ENCODE measurements around the gene SURF1.
"Not testable (repeated sequence)": the region's sequence is repeated elsewhere in the genome, so short reads cannot be mapped to it uniquely, and the experiment has no call there.

The SURF1 gene

GRCh38 chr9:133383438-133383837 is 27.2 kb upstream of the SURF1 start:
- H3K4me3 ChIP-seq (ENCODE audit: low read depth, low read length): no peak overlapping the region
- TF ChIP-seq CTCF (IDR thresholded peaks at IDR 0.05; ENCODE audit: low read depth, low read length): no peak

- TF ChIP-seq CTCF (IDR thresholded peaks at IDR 0.05; ENCODE audit: low read depth, low read length): no peak
Measured at GRCh38 chr9:133382507-133383141, 26.3 kb upstream of the SURF1 start.

GRCh38 chr9:133380734-133381133 is 24.4 kb upstream of the SURF1 start:
- H3K4me3 ChIP-seq (ENCODE audit: low read depth, low read length): no peak overlapping the region
- no peak for TF ChIP-seq CTCF (IDR thresholded peaks at IDR 0.05; ENCODE audit: low read depth, low read length)

More at GRCh38 chr9:133382507-133383141, 26.3 kb upstream of the SURF1 start:
- H3K4me3 ChIP-seq (ENCODE audit: low read depth, low read length): no peak overlapping the region

- no peak for TF ChIP-seq CTCF (IDR thresholded peaks at IDR 0.05; ENCODE audit: low read depth, low read length)
- H3K4me3 ChIP-seq (ENCODE audit: low read depth, low read length): no peak overlapping the region
Measured at GRCh38 chr9:133379153-133380086, 23.1 kb upstream of the SURF1 start.

GRCh38 chr9:133378408-133378962 is 22.2 kb upstream of the SURF1 start:
- no peak for TF ChIP-seq CTCF (IDR thresholded peaks at IDR 0.05; ENCODE audit: low read depth, low read length)
- H3K4me3 ChIP-seq (ENCODE audit: low read depth, low read length): no peak overlapping the region

- TF ChIP-seq CTCF (IDR thresholded peaks at IDR 0.05; ENCODE audit: low read depth, low read length): no peak
- no peak overlapping the region for H3K4me3 ChIP-seq (ENCODE audit: low read depth, low read length)
Measured at GRCh38 chr9:133377721-133378216, 21.5 kb upstream of the SURF1 start.

- H3K4me3 ChIP-seq (ENCODE audit: low read depth, low read length): not testable (repeated sequence)
Measured at GRCh38 chr9:133377280-133377679, 21.0 kb upstream of the SURF1 start.

Data from WI38 (cell line).